K562 (cell line): ENCODE measurements around the gene MLLT1. TPM values are rescaled to one million over a fixed set of nuclear protein-coding genes. Genes with fewer than 3 reads are reported as not detected.

Experiments used
- ATAC-seq: fragments of 200-7000 bp; cut with Tn5 transposase; 3 replicates; pipeline ENCODE4 v1.9.1; 2020; ENCODE audit warnings: moderate library complexity
- BruUV-seq: library from RNA; stranded (reverse); fragments of 400-500 nt; replicated peaks from 2 replicates; lab custom pipeline; 2021; lab: Mats Ljungman, UMichigan
- CTCF ChIA-PET: fragments of 300-600 bp; formaldehyde crosslinking; extraction: SDS; loops from one replicate; lab custom pipeline; 2021; ENCODE audit warnings: low intra/inter-chr PET ratio; lab: Yijun Ruan, JAX
- POLR2A ChIA-PET: fragments of 300-600, 350-650 bp; sonication (Branson Sonifier 250); formaldehyde crosslinking; extraction: SDS; loops from one replicate; lab custom pipeline; 2021; ENCODE audit warnings: antibody characterized with exemption, inconsistent platforms; lab: Yijun Ruan, JAX
- DNase-seq, 4 experiments: peaks; one replicate each; pipeline versions ENCODE4 v3.0.0 to v3.0.0-alpha.2; 2011 to 2018; ENCODE audit warnings: low spot score in 3 of 4, mixed read lengths in 3 of 4; ENCODE audit errors: extremely low read depth in 1 of 4
- FAIRE-seq: peaks from 2 replicates; lab custom pipeline; 2011; peaks lifted over from hg19 to GRCh38; lab: Jason Lieb, UNC
- H2AFZ ChIP-seq: 2 replicates; pipeline ENCODE4 v1.6.0; 2011; ENCODE audit warnings: low read depth, low read length, control low read depth, inconsistent platforms
- H3K27ac ChIP-seq: fragments of 200-600 bp; 3 replicates; pipeline ENCODE4 v1.8.0; 2011; ENCODE audit warnings: low read depth, mild to moderate bottlenecking, control low read depth, inconsistent platforms, low read length, moderate library complexity, mixed read lengths; ENCODE audit errors: extremely low read depth
- H3K27me3 ChIP-seq, 2 experiments: fragments of 300-600 bp in 1 of 2; 2 replicates in 1 of 2; 3 replicates in 1 of 2; pipeline versions ENCODE4 v1.6.0 to v1.8.0; 2011; ENCODE audit warnings: inconsistent platforms in 2 of 2, low read length in 2 of 2, mild to moderate bottlenecking in 1 of 2, mixed read lengths in 1 of 2, moderate library complexity in 1 of 2; ENCODE audit not compliant: control insufficient read depth in 2 of 2, insufficient read depth in 2 of 2
- H3K36me3 ChIP-seq: fragments of 300-600 bp; 3 replicates; pipeline ENCODE4 v1.8.0; 2011; ENCODE audit warnings: mild to moderate bottlenecking, low read length, inconsistent platforms; ENCODE audit not compliant: control insufficient read depth, insufficient read depth
- H3K4me1 ChIP-seq, 2 experiments: fragments of 200-600 bp in 1 of 2; replicated peaks in 1 of 2; 2 replicates in 1 of 2; 3 replicates in 1 of 2; pipeline versions ENCODE4 v1.5.1 to v1.8.0; 2011; ENCODE audit warnings: inconsistent platforms in 2 of 2, low read length in 2 of 2, mild to moderate bottlenecking in 1 of 2, mixed read lengths in 1 of 2, moderate library complexity in 1 of 2; ENCODE audit not compliant: control insufficient read depth in 2 of 2, insufficient read depth in 2 of 2
- H3K4me2 ChIP-seq: 2 replicates; pipeline ENCODE4 v1.6.1; 2011; ENCODE audit warnings: low read length, control low read depth, inconsistent platforms, mixed read lengths; ENCODE audit not compliant: insufficient read depth
- H3K4me3 ChIP-seq: fragments of 200-600 bp; sonication (generic), shearing (Covaris generic); 2 replicates; pipeline ENCODE4 v1.5.1; 2016; ENCODE audit warnings: control low read depth, inconsistent platforms
- H3K79me2 ChIP-seq: fragments of 200-600 bp; 3 replicates; pipeline ENCODE4 v1.8.0; 2011; ENCODE audit warnings: low read length, inconsistent platforms; ENCODE audit not compliant: control insufficient read depth, insufficient read depth
- H3K9ac ChIP-seq, 2 experiments: 2 replicates each; pipeline versions ENCODE4 v1.6.0 to v1.6.1; 2011; ENCODE audit warnings: low read depth in 2 of 2, low read length in 2 of 2, control low read depth in 1 of 2, inconsistent platforms in 1 of 2, mild to moderate bottlenecking in 1 of 2, mixed read lengths in 1 of 2; ENCODE audit not compliant: insufficient read depth in 1 of 2
- H3K9me1 ChIP-seq: one replicate; pipeline ENCODE4 v1.6.0; 2011; ENCODE audit warnings: inconsistent platforms, mild to moderate bottlenecking, low read length, moderate library complexity; ENCODE audit not compliant: control insufficient read depth, insufficient read depth
- H3K9me3 ChIP-seq: replicated peaks from 2 replicates; pipeline ENCODE4 v1.5.1; 2011; ENCODE audit warnings: low read depth, low read length, inconsistent platforms; ENCODE audit not compliant: control insufficient read depth, insufficient read depth
- H4K20me1 ChIP-seq: replicated peaks from 2 replicates; pipeline ENCODE4 v1.6.1; 2011; ENCODE audit warnings: low read length, inconsistent platforms, mixed read lengths; ENCODE audit not compliant: control insufficient read depth, insufficient read depth
- C11orf30 ChIP-seq: fragments of 450-650 bp; IDR thresholded peaks from 2 replicates; pipeline ENCODE4 v1.6.1; 2016; ENCODE audit warnings: low read depth, mild to moderate bottlenecking
- FOXM1 ChIP-seq, 2 experiments: fragments of 450-650 bp in 1 of 2; sonication (generic) in 1 of 2; formaldehyde crosslinking in 1 of 2; IDR thresholded peaks; 2 replicates each; pipeline versions ENCODE4 v1.6.1 to v1.9.0; 2017 to 2022; ENCODE audit warnings: low read depth in 2 of 2, mild to moderate bottlenecking in 2 of 2, missing genetic modification reagents in 1 of 2, moderate library complexity in 1 of 2
- HEY1 ChIP-seq: fragments of 250-450 bp; sonication (Bioruptor Pico); IDR thresholded peaks from 2 replicates; pipeline ENCODE4 v1.5.0; 2020; ENCODE audit warnings: mild to moderate bottlenecking, moderate library complexity, borderline replicate concordance
- NFIC ChIP-seq: fragments of 450-650 bp; IDR thresholded peaks from 2 replicates; pipeline ENCODE4 v1.6.1; 2017; ENCODE audit warnings: mild to moderate bottlenecking, inconsistent platforms
- NFIX ChIP-seq: fragments of 250-450 bp; sonication (Bioruptor Pico); IDR thresholded peaks from 2 replicates; pipeline ENCODE4 v1.4.0; 2020; ENCODE audit warnings: low read depth, mild to moderate bottlenecking, moderate library complexity
- POLR2G ChIP-seq: fragments of 200-400 bp; formaldehyde crosslinking; IDR thresholded peaks from 2 replicates; pipeline ENCODE4 v1.6.1; 2017; ENCODE audit warnings: low read depth, mild to moderate bottlenecking, antibody characterized with exemption, low read length, moderate library complexity
- PREB ChIP-seq: sonication (generic); formaldehyde crosslinking; IDR thresholded peaks from 2 replicates; pipeline ENCODE4 v1.8.1; 2023; ENCODE audit warnings: mild to moderate bottlenecking, missing genetic modification reagents
- RBM22 ChIP-seq: fragments of 200-400 bp; formaldehyde crosslinking; IDR thresholded peaks from 2 replicates; pipeline ENCODE4 v1.6.1; 2018; ENCODE audit warnings: low read length, low read depth; ENCODE audit not compliant: poor library complexity, severe bottlenecking
- TAF1 ChIP-seq: IDR thresholded peaks from 2 replicates; pipeline ENCODE4 v1.6.1; 2011; ENCODE audit warnings: mild to moderate bottlenecking, low read length, moderate library complexity; ENCODE audit not compliant: insufficient read depth, control insufficient read depth, severe bottlenecking; ENCODE audit errors: extremely low read depth
- TFAP4 ChIP-seq: sonication (generic); formaldehyde crosslinking; IDR thresholded peaks from 2 replicates; pipeline ENCODE4 v1.8.0; 2022; ENCODE audit warnings: missing genetic modification reagents, mild to moderate bottlenecking, moderate library complexity, borderline replicate concordance
- ZBTB9 ChIP-seq: fragments of 450-650 bp; formaldehyde crosslinking; IDR thresholded peaks from 2 replicates; pipeline ENCODE4 v1.4.0; 2020; ENCODE audit warnings: mild to moderate bottlenecking, moderate library complexity
- WGBS: fragments of 100-300 bp; shearing (Covaris generic); methylation state at CpG from one replicate; pipeline ENCODE4 v1.1.6; 2016; ENCODE audit warnings: low coverage, mixed read lengths; ENCODE audit not compliant: insufficient coverage; ENCODE audit errors: missing lambda C conversion rate; 5-methylcytosine and 5-hydroxymethylcytosine counted together
- in situ Hi-C: fragments of 300-500 bp; cut with MboI; formaldehyde crosslinking; loops from 4 replicates; pipeline ENCODE4 v1.15.0; 2018; ENCODE audit warnings: inconsistent platforms, mixed read lengths
- intact Hi-C: fragments of 100-400 bp; cut with micrococcal nuclease; formaldehyde crosslinking; loops from 2 replicates; pipeline ENCODE4 v1.14.2; 2022
- polyA plus RNA-seq, 8 experiments: library from polyadenylated mRNA; depleted of rRNA in 4 of 8; stranded (reverse) in 5 of 8; unstranded in 3 of 8; fragments of >200 nt; fragmentation: Nextera tagmentation in 2 of 8; fragmentation: Illumina TruSeq in 1 of 8; extraction: Ambion mirVana in 2 of 8; extraction: Trizol in 1 of 8; gene quantifications; 2 replicates each; pipeline versions ENCODE4 v1.2.1 to v1.2.3, GENCODE V29; 2011 to 2014; ENCODE audit warnings: inconsistent platforms in 1 of 8, missing spikeins in 1 of 8
- total RNA-seq, 7 experiments: library from RNA; depleted of rRNA in 6 of 7; stranded (reverse); fragments of >200 nt in 6 of 7; fragmentation: Illumina TruSeq in 2 of 7; extraction: Trizol in 2 of 7; gene quantifications; 2 replicates each; pipeline versions ENCODE4 v1.2.1 to v1.2.3, GENCODE V29; 2011 to 2021; ENCODE audit warnings: low replicate concordance in 1 of 7

Gene MLLT1
- total and polyA plus RNA-seq, 9 of the 15 experiments (the other 6 are each of a cell fraction or from before 2014, with no cell fraction given), result 0.23 to 63.5 (median 15.4) TPM

- Histone ChIP-seq H3K27me3 (no peaks in the 10 kb centered on the region), H3K27ac (no peak overlapping the region), H3K36me3 (peaks cover 65% of the 10 kb centered on the region; the same call in 1 of the 3 replicates), H3K9ac (no peak overlapping the region; a peak in 1 of 4 replicates), H3K4me3 (no peak overlapping the region), H3K4me1 (peaks cover 15 to 82% of the 10 kb centered on the region in 2 experiments), H3K9me1 (no peaks in the 10 kb centered on the region), H3K4me2 (no peak overlapping the region), H2AFZ (no peak overlapping the region), H4K20me1 (no peaks in the 10 kb centered on the region; the same call in none of the 2 replicates), H3K79me2 (peaks cover 6% of the 10 kb centered on the region), H3K9me3 (no peaks in the 10 kb centered on the region)
- CTCF ChIA-PET, result interaction anchor here (2.8 kb wide), 1 partner anchor 644 kb away, joined by 16 read pairs; no protein-coding TSS in a partner anchor
- DNase-seq (no peak), FAIRE-seq (no peak), ATAC-seq (no peak)
- intact Hi-C loops, result loop anchor here (5.0 kb wide), 2 partner anchors 63 to 78 kb away; no protein-coding TSS in a partner anchor
- POLR2A ChIA-PET, result interaction anchor here (0.5 to 0.9 kb wide), 2 partner anchors 10 to 271 kb away, joined by 3 read pairs; no protein-coding TSS in a partner anchor
- TF ChIP-seq C11orf30 (no peak), POLR2G (peak; percentile 34; the same call in 1 of the 2 replicates), TFAP4 (peak; percentile 24; the same call in 1 of the 2 replicates), NFIX (CRISPR knock-in tag) (peak; percentile 74), RBM22 (peak; percentile 4), PREB (CRISPR knock-in tag) (no peak), NFIC (peak; percentile 95), FOXM1 (IDR thresholded peaks at IDR 0.05; ENCODE audit: low read depth) (no peak), FOXM1 (CRISPR knock-in tag; IDR thresholded peaks at IDR 0.05; ENCODE audit: low read depth) (no peak), TAF1 (no peak), HEY1 (CRISPR knock-in tag) (no peak), ZBTB9 (no peak)
- BruUV-seq, result no TSS peak
- WGBS, result 91% methylated on average over 17 of the region's 24 CpGs
- in situ Hi-C loops, result no loop called here
These were observed 60.0 kb downstream of the MLLT1 start for GRCh38 chr19:6219586-6220290.
